OCI-LY1 (cell line): ENCODE data around the gene NXNL2.

Source experiments
- EZH2 ChIP-seq: fragments of 200-600 bp; sonication (generic), shearing (Covaris generic); IDR thresholded peaks from 2 replicates; pipeline ENCODE4 v1.8.0; 2017; ENCODE audit warnings: borderline replicate concordance, mixed run types, mild to moderate bottlenecking, antibody characterized with exemption, low read length, moderate library complexity, mixed read lengths
- TF ChIP-seq, protein P1 (sequence below): fragments of 200-600 bp; sonication (generic), shearing (Covaris generic); IDR thresholded peaks from 2 replicates; pipeline ENCODE4 v1.5.1; 2017; ENCODE audit warnings: mild to moderate bottlenecking, antibody characterized with exemption, low read length, moderate library complexity, mixed read lengths

DNA sequence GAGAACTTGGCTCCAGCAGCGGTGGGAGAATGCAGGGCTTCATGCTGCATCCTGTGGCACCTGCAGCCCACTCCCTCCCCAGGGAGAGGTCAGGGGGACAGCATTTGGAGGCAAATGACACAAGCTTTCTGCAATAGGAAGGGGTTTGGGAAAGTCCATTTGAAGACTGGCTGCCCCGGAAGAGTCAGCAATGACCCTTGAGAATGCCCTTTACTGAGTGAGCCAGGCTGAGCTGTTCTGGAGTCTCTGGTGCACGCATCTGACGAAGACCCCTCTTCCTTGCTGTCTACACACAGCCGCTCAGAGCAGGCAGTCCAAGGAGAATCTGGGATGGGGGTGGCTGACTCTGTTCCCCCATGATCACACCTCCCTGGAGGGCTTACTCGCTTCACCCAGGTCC, 5.5 kb upstream of the NXNL2 start:
- TF ChIP-seq, protein P1, sequence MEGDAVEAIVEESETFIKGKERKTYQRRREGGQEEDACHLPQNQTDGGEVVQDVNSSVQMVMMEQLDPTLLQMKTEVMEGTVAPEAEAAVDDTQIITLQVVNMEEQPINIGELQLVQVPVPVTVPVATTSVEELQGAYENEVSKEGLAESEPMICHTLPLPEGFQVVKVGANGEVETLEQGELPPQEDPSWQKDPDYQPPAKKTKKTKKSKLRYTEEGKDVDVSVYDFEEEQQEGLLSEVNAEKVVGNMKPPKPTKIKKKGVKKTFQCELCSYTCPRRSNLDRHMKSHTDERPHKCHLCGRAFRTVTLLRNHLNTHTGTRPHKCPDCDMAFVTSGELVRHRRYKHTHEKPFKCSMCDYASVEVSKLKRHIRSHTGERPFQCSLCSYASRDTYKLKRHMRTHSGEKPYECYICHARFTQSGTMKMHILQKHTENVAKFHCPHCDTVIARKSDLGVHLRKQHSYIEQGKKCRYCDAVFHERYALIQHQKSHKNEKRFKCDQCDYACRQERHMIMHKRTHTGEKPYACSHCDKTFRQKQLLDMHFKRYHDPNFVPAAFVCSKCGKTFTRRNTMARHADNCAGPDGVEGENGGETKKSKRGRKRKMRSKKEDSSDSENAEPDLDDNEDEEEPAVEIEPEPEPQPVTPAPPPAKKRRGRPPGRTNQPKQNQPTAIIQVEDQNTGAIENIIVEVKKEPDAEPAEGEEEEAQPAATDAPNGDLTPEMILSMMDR = no peak
- TF ChIP-seq EZH2 = no peak
